ENCODE data around the gene RGS3. TPM values are rescaled to one million over a fixed set of nuclear protein-coding genes. Genes with fewer than 3 reads are reported as not detected.

The RGS3 gene
- total and polyA plus RNA-seq, 2 of the 13 experiments (the other 11 are each of a cell fraction or from before 2014, with no cell fraction given): 17.1 to 28.8 TPM

GRCh38 chr9:113545068-113545467 lies 81.5 kb downstream of the RGS3 start:
- TF ChIP-seq ELF4 (CRISPR knock-in tag; IDR thresholded peaks at IDR 0.05; ENCODE audit: borderline replicate concordance) (no peak), EED (CRISPR knock-in tag; IDR thresholded peaks at IDR 0.05) (no peak), BORCS8-MEF2B (CRISPR knock-in tag; IDR thresholded peaks at IDR 0.05) (no peak), PAXIP1 (CRISPR knock-in tag; conservative IDR thresholded peaks at IDR 0.05) (no peak), MLLT10 (CRISPR knock-in tag; IDR thresholded peaks at IDR 0.05) (no peak), GLI4 (CRISPR knock-in tag; IDR thresholded peaks at IDR 0.05; ENCODE audit: borderline replicate concordance) (no peak), MXI1 (IDR thresholded peaks at IDR 0.05; ENCODE audit: borderline replicate concordance, low read depth, low read length) (no peak), ESRRA (CRISPR knock-in tag; IDR thresholded peaks at IDR 0.05; ENCODE audit: low read depth) (no peak), GATA4 (IDR thresholded peaks at IDR 0.05; ENCODE audit: borderline replicate concordance, low read depth) (no peak)
- no peak overlapping the region for H3K9ac ChIP-seq (ENCODE audit: insufficient read depth, low read depth, low read length)
- H3K4me1 ChIP-seq (ENCODE audit: insufficient read depth, low read length): peaks cover 37% of the 10 kb centered on the region
- intact Hi-C loops (cut with micrococcal nuclease; ENCODE audit: unreplicated experiment) (no loop called here), in situ Hi-C loops (cut with HindIII; ENCODE audit: extremely low pct_ligation_motif_present, low pct_unique_long_range_greater_than_20kb) (no loop called here)
- FAIRE-seq (no peak), DNase-seq (ENCODE audit: low spot score) (no peak), ATAC-seq (no peak)
- 86% methylated on average over 2 of the region's 2 CpGs for WGBS (ENCODE audit: low lambda C conversion rate)
- POLR2A ChIA-PET: no interaction called here
- H3K27me3 ChIP-seq (ENCODE audit: control insufficient read depth in 1 of 2, insufficient read depth in 2 of 2, low read length in 2 of 2): no peaks in the 10 kb centered on the region
- CTCF ChIA-PET (ENCODE audit: low intra/inter-chr PET ratio, low total read pairs): no interaction called here
- no peaks in the 10 kb centered on the region for H3K79me2 ChIP-seq (ENCODE audit: insufficient read depth, low read length)
- H3K36me3 ChIP-seq (replicated peaks in 1 of 2; ENCODE audit: control insufficient read depth in 1 of 2, insufficient read depth in 2 of 2, low read length in 2 of 2): peaks cover 17 to 38% of the 10 kb centered on the region in 2 experiments
- no TSS peak for BruUV-seq (replicated peaks)
- no peak overlapping the region for H2AFZ ChIP-seq (ENCODE audit: low read length)
- no peak overlapping the region for H3K27ac ChIP-seq (ENCODE audit: extremely low read length, insufficient read depth, low read length)
- no peaks in the 10 kb centered on the region for H4K20me1 ChIP-seq (ENCODE audit: insufficient read depth, low read length)
- H3K4me2 ChIP-seq (ENCODE audit: low read depth, low read length): no peak overlapping the region
- H3K9me3 ChIP-seq (ENCODE audit: low read length): no peaks in the 10 kb centered on the region
- H3K4me3 ChIP-seq (replicated peaks in 1 of 3; ENCODE audit: insufficient read depth in 1 of 3, low read depth in 2 of 3, low read length in 3 of 3): no peak overlapping the region
